ENCODE data around the gene CDYL2. TPM values are rescaled to one million over a fixed set of nuclear protein-coding genes. Genes with fewer than 3 reads are reported as not detected.

CDYL2 gene
- total RNA-seq, 4 donors from 2014 or later: 0.83 to 6.5 (median 3.6) TPM

DNA sequence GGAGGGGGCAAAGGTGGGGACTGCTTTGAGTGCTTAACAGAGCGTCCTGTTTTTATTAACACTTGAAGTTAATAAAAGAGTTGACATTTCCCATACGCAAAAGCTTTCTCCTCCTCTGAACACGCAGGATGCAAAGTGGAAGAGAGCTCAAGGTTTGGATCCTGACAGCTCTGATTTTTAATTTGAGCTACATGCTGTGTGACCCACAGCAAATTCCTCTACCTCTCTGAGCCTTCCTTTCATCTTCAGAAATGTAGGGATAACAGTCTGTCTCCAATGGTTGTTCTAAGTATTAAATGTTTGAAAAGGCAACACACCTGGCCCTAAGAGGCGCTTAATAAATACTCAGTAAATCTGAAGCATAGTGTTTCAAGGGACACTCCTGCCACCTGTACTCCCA, 93.0 kb downstream of the CDYL2 start:
- H3K27me3 ChIP-seq: no peaks in the 10 kb centered on the region
- H3K9me3 ChIP-seq: peaks cover 0 to 9% (median 0%) of the 10 kb centered on the region in 4 donors
- no peak overlapping the region for H3K4me3 ChIP-seq
- intact Hi-C loops (cut with DNase I): no loop called here
- H3K36me3 ChIP-seq: no peaks in the 10 kb centered on the region
- TF ChIP-seq POLR2AphosphoS5 (IDR thresholded peaks at IDR 0.05): no peak
- TF ChIP-seq EP300 (IDR thresholded peaks at IDR 0.05): no peak
- TF ChIP-seq CTCF (IDR thresholded peaks at IDR 0.05): no peak
- TF ChIP-seq POLR2A (IDR thresholded peaks at IDR 0.05; ENCODE audit: low read depth): no peak
- H3K27ac ChIP-seq (replicated peaks in 1 of 4): no peak overlapping the region
- no peak for DNase-seq (ENCODE audit: extremely low spot score)
- WGBS: 70% methylated on average over 4 of the region's 4 CpGs
- H3K4me1 ChIP-seq: no peaks in the 10 kb centered on the region

- peaks cover 0 to 9% (median 0%) of the 10 kb centered on the region in 4 donors for H3K9me3 ChIP-seq
- no peaks in the 10 kb centered on the region for H3K36me3 ChIP-seq
- H3K4me3 ChIP-seq: no peak overlapping the region
- TF ChIP-seq CTCF (IDR thresholded peaks at IDR 0.05) (no peak), EP300 (IDR thresholded peaks at IDR 0.05) (no peak), POLR2A (IDR thresholded peaks at IDR 0.05; ENCODE audit: low read depth) (no peak), POLR2AphosphoS5 (IDR thresholded peaks at IDR 0.05) (no peak)
- intact Hi-C loops (cut with DNase I): no loop called here
- WGBS: 91% methylated on average over 8 of the region's 8 CpGs
- no peak for DNase-seq (ENCODE audit: extremely low spot score)
- no peaks in the 10 kb centered on the region for H3K4me1 ChIP-seq
- no peak overlapping the region for H3K27ac ChIP-seq (replicated peaks in 1 of 4)
- H3K27me3 ChIP-seq: no peaks in the 10 kb centered on the region
Observed at GRCh38 chr16:80710918-80711317, 93.5 kb downstream of the CDYL2 start.

DNA sequence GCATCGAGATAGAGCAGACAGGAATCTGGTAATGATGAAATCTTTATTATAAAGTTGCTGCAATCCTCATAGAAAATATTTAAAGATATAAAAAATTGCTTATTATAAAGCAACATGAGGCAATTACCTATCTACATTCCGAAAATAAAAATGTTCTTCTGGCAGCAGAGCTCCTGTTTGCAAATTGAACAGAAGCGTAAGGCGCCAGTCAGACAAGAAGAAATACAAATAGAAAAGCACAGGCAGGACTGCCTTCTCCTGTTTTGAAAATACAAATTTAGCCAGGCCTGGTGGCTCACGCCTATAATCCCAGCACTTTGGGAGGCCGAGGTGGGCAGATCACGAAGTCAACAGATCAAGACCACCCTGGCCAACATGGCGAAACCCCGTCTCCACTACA, 95.6 kb downstream of the CDYL2 start:
- DNase-seq (ENCODE audit: extremely low spot score): no peak
- intact Hi-C loops (cut with DNase I): no loop called here
- no peaks in the 10 kb centered on the region for H3K4me1 ChIP-seq
- WGBS: 86% methylated on average over 8 of the region's 9 CpGs
- H3K36me3 ChIP-seq: no peaks in the 10 kb centered on the region
- no peak overlapping the region for H3K27ac ChIP-seq (replicated peaks in 1 of 4)
- TF ChIP-seq EP300 (IDR thresholded peaks at IDR 0.05) (no peak), POLR2AphosphoS5 (IDR thresholded peaks at IDR 0.05) (no peak), CTCF (IDR thresholded peaks at IDR 0.05) (no peak), POLR2A (IDR thresholded peaks at IDR 0.05; ENCODE audit: low read depth) (no peak)
- H3K9me3 ChIP-seq: peaks cover 0 to 6% (median 0%) of the 10 kb centered on the region in 4 donors
- no peak overlapping the region for H3K4me3 ChIP-seq
- no peaks in the 10 kb centered on the region for H3K27me3 ChIP-seq

GRCh38 chr16:80707686-80708085, 96.7 kb downstream of the CDYL2 start:
- Histone ChIP-seq H3K36me3 (no peaks in the 10 kb centered on the region), H3K27me3 (no peaks in the 10 kb centered on the region), H3K27ac (replicated peaks in 1 of 4) (no peak overlapping the region), H3K4me1 (no peaks in the 10 kb centered on the region), H3K9me3 (no peaks in the 10 kb centered on the region), H3K4me3 (no peak overlapping the region)
- TF ChIP-seq POLR2A (IDR thresholded peaks at IDR 0.05; ENCODE audit: low read depth) (no peak), POLR2AphosphoS5 (IDR thresholded peaks at IDR 0.05) (no peak), CTCF (IDR thresholded peaks at IDR 0.05) (no peak), EP300 (IDR thresholded peaks at IDR 0.05) (no peak)
- DNase-seq (ENCODE audit: extremely low spot score): no peak
- intact Hi-C loops (cut with DNase I): no loop called here

GRCh38 chr16:80705596-80705995, 98.8 kb downstream of the CDYL2 start:
- no peak for DNase-seq (ENCODE audit: extremely low spot score)
- no peak overlapping the region for H3K4me3 ChIP-seq
- no peaks in the 10 kb centered on the region for H3K4me1 ChIP-seq
- no peaks in the 10 kb centered on the region for H3K9me3 ChIP-seq
- H3K27ac ChIP-seq (replicated peaks in 1 of 4): no peak overlapping the region
- no peaks in the 10 kb centered on the region for H3K27me3 ChIP-seq
- H3K36me3 ChIP-seq: no peaks in the 10 kb centered on the region
- intact Hi-C loops (cut with DNase I): no loop called here
- 62% methylated on average over 2 of the region's 2 CpGs for WGBS
- no peak for TF ChIP-seq EP300 (IDR thresholded peaks at IDR 0.05)
- TF ChIP-seq POLR2A (IDR thresholded peaks at IDR 0.05; ENCODE audit: low read depth): no peak
- no peak for TF ChIP-seq CTCF (IDR thresholded peaks at IDR 0.05)
- TF ChIP-seq POLR2AphosphoS5 (IDR thresholded peaks at IDR 0.05): no peak
